Measurements from ENCODE around the gene CLIP3. TPM values are rescaled to one million over a fixed set of nuclear protein-coding genes. Genes with fewer than 3 reads are reported as not detected.

CLIP3 gene
- total and polyA plus RNA-seq, 9 of the 15 experiments (the other 6 are each of a cell fraction or from before 2014, with no cell fraction given): 0.01 to 0.50 (median 0.15) TPM; not detected in 1

- TF ChIP-seq RNF219 (CRISPR knock-in tag; IDR thresholded peaks at IDR 0.05) (no peak), BRF2 (IDR thresholded peaks at IDR 0.05; ENCODE audit: borderline replicate concordance, insufficient read depth, insufficient read length) (no peak), CBFA2T2 (conservative IDR thresholded peaks at IDR 0.05) (no peak), ELK1 (CRISPR knock-in tag; IDR thresholded peaks at IDR 0.05) (no peak), ZNF24 (IDR thresholded peaks at IDR 0.05) (no peak), ZC3H11A (IDR thresholded peaks at IDR 0.05; ENCODE audit: low read depth, low read length) (no peak), ZC3H8 (IDR thresholded peaks at IDR 0.05) (no peak), RFX7 (CRISPR knock-in tag; IDR thresholded peaks at IDR 0.05) (no peak), SAFB (IDR thresholded peaks at IDR 0.05; ENCODE audit: borderline replicate concordance, low read depth, low read length) (0 out of 2 replicates have a peak, but pooled peaks have one; percentile 26), GTF2E2 (tag; IDR thresholded peaks at IDR 0.05) (peak; percentile 59; the same call in 1 of the 2 replicates), ZBTB34 (CRISPR knock-in tag; IDR thresholded peaks at IDR 0.05) (no peak), CREB5 (CRISPR knock-in tag; IDR thresholded peaks at IDR 0.05) (no peak), IRF9 (tag; IDR thresholded peaks at IDR 0.05) (no peak), ZC3H4 (CRISPR knock-in tag; IDR thresholded peaks at IDR 0.05; ENCODE audit: borderline replicate concordance) (no peak), ZNF347 (CRISPR knock-in tag; IDR thresholded peaks at IDR 0.05; ENCODE audit: low read depth) (no peak), HSF4 (CRISPR knock-in tag; IDR thresholded peaks at IDR 0.05; ENCODE audit: borderline replicate concordance) (no peak)
These were observed 22.3 kb upstream of the CLIP3 start, which contains the start of gene WDR62 (continued) for GRCh38 chr19:36054733-36055686.

Data from K562 (cell line).